GM19351 (cell line): ENCODE results near the gene C10orf88.
A peak's percentile ranks its signal among the peaks of the same experiment; 100 is the strongest.
"Not testable (repeated sequence)": the region's sequence is repeated elsewhere in the genome, so short reads cannot be mapped to it uniquely, and the experiment has no call there.

Experiments used
- ATAC-seq: cut with Tn5 transposase; IDR thresholded peaks from one replicate; pipeline ENCODE4 v1.9.1; 2021; ENCODE audit warnings: mild to moderate bottlenecking, moderate library complexity; ENCODE audit not compliant: unreplicated experiment

C10orf88 gene

DNA sequence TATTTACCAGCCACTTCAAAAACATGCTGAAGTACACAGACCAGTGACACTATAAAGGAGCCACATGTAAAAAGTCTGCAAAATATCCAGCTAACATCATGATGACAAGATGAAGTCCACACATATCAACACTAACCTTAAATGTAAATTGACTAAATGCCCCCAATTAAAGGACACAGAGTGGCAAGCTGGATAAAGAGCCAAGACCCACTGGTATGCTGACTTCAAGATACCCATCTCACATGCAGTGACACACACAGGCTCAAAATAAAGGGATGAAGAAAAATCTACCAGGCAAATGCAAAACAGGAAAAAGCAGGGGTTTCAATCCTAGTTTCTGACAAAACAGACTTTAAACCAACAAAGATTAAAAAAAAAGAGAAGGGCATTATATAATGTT is 12.9 kb upstream of the C10orf88 start:
- ATAC-seq: no peak

DNA sequence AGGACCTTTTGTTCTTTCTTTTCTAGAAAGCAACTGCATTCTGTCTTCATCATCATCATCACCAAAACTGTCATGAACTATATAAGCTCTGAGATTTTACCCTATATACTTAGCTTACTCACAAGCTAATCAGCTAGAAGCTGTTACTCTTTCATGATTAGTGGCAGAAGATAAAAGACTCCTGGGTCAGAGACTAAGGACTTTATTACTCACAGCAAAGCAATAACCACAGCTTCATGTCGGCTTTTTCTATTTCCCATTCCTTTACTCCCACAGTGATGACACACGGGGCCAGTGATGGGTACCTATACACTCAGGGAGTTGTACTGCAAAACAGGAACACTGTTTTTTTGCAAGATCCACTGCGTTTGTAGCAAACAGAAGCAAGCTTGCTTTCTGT is 8.4 kb upstream of the C10orf88 start:
- no peak for ATAC-seq

- no peak for ATAC-seq
Measured at GRCh38 chr10:122957474-122957873, 3.4 kb upstream of the C10orf88 start.

- no peak for ATAC-seq
Measured at GRCh38 chr10:122955892-122956291, 1.9 kb upstream of the C10orf88 start.

DNA sequence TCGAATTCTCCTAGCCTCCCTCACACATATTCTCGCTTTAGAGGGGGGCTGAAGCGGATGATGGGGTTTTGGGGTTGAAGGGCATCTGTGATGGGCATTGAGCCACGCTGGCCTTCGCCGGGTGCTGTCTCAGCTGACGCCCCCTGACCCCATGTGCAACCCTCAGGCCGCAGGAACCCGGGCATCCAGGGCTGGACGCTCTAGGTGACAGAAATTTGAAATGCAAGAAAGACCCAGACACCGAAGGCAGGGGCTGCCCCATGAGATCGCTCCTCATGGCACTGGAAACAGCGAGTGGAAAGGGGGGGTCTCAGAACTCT is 664 bp upstream of the C10orf88 start:
- ATAC-seq: no peak

- ATAC-seq: no peak
Measured at GRCh38 chr10:122949296-122949695, 4.7 kb downstream of the C10orf88 start.

GRCh38 chr10:122939856-122940543 is 14.0 kb downstream of the C10orf88 start:
- ATAC-seq: no peak

DNA sequence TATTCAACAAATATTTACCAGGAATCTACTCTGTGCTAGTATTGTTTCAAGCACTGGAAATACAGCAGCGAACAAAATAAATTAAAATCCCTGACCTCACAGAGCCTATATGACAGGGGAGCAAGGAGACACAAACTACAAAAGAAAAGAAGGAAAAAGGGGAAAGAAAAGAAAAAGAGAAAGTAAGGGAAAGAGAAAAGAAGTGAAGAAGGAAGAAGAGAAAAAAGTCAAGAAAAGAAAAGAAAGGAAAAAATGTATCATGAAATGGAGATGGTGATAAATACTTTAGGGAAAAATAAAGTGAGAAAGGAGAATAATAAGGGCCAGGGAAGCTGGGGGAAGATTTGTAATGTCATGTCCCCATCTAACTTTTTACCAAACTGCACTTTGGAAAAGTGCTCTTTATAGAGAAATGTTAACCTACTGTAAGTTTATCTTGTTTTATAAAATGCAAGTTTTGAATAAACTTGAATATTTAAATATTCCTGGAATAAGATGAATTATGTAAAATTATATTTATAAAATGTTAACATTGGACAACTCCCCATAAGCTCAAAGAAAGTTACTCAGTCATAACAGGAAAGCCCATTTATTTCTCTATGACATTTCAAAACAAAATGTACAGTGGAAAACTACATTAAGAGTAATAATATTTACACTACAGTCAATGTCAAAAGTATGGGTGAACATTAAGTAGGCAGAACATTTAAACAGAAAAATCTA is 14.7 kb downstream of the C10orf88 start:
- ATAC-seq: no peak

DNA sequence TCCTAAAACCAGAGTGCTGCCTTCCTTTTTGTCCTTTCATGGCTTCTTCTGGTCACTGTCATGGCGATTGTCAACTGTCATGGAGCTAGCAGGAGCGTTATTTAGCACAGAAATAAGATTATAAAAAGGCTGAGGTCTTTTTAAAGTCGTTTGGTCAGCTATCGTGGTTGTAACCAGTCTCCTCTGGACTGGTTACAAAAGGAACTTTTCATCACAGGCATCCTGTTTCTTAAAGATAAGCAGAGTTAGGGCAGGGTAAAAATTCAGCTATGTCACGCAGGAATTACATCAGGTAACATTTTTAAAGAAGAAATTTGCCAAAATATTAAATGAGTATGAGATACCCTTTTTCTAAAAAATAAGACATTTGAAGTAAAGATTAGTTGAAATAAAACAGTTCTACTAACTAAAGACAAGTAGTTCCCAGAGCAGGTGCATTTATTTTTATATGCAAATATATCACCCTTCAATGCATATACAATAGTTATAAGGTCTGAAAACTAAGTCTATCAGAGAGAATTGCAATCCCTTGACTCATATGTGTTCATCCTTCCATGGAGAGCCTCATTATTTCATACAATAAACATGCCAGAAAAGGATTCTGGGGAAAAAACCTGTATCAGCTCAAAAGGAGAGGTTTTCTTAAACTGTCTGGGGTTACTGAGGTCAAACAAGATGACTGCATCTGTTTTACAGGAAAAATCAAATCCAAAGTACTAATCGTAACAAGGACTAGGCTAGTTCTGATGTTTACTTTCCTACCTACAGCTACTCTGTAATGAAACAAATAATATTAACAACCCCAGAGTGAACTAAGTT is 22.7 kb downstream of the C10orf88 start:
- no peak for ATAC-seq

- no peak for ATAC-seq
Measured at GRCh38 chr10:122930140-122930539, 23.9 kb downstream of the C10orf88 start.

GRCh38 chr10:122915700-122916099 is 38.3 kb downstream of the C10orf88 start:
- ATAC-seq: no peak

DNA sequence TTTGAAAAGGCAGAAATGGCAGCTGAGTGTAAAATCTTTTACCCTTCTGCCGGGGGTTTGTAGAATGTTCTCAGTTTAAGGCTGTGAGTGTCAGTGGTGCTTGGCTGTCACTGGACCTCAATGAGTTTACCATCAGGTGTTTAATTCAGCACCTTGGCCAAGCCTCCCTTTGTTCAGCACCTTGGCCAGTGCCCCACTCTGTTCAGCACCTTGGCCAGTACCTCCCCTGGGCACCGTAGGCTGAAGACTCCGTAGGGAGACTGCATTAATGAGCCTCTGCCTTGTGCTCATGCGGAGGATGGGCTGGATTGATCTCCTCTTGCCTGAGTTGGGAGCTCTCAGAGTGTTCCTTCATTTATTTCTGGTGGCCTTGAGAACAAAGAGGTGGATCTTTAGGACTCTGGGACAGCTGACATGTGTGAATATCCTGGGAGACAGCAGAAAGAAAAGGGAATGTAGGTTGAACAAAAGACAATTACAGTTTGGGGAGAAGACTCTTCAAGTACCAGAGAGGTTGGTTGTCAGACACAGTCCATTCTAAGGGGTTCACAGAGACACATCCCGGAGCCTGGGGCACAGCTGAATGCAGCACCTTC is 42.0 kb downstream of the C10orf88 start:
- ATAC-seq: peak; percentile 40

- no peak for ATAC-seq
Measured at GRCh38 chr10:122910310-122910709, 43.7 kb downstream of the C10orf88 start, which contains the start of gene FAM24A. FAM24A (plus strand) TSS chr10:122910610; CDS start chr10:122911635, 1,025 bp downstream.

DNA sequence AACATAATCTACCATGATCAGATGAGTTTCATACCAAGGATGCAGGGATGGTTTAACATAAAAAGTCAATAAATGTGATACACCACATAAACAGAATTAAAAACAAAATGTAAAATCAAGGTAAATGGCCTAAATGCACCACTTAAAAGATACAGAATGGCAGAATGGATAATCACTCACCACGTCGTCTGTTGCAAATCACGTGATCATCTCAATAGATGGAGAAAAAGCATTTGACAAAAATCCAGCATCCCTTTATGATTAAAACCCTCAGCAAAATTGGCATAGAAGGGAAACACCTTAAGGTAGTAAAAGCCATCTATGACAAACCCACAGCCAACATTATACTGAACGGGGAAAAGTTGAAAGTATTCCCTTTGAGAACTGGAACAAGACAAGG is 50.2 kb downstream of the C10orf88 start:
- not testable (repeated sequence) for ATAC-seq

DNA sequence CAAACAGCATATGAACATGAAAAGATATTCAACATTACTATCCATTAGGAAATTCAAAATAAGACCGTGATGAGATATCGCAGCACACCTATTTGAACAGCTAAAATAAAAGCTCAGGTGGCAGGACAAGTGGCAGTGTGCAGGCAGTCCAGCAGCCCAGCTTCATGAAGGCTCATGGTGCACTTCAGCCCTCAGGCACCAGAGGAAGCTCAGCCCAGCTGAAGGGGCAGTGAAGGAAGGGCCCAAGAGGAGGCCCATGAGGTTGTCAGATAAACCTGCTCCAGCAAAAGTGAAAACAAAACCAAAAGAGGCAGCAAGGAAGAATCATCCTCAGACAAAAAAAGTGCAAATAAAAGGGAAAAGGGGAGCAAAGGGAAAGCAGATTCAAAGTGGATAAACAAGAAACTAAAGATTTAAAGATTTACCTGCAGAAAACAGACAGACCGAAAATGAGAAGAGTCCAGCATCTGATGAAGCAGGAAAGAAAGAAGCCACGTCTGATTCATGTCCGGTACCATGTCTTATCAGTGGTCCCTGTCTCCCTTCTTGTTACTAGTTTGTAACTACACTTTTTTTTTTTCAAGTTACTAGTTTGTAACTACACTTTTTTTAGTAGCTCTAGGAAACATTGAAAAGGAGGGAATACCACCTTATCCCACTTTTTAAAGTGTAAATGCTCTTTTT is 59.6 kb downstream of the C10orf88 start:
- no peak for ATAC-seq

- no peak for ATAC-seq
Measured at GRCh38 chr10:122884166-122884565, 69.9 kb downstream of the C10orf88 start.

DNA sequence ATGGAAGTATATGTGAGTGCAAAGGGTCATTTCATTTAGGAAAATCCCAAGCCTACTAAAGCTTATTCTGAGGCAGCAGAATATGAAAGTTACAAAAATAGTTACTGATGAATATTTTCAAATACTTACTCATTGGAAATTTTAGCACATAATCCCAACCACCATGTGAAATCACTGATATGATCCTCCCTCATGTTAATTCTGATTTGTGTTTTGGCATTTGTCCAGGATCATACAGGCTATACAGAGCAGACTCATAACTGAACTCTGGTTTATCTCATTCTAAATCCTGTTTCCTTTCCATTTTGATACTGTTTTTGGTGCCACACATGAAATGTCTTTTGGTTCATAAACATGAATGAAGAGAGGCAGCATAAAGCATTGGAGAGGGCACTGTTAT is 71.3 kb downstream of the C10orf88 start:
- no peak for ATAC-seq
